Measurements from ENCODE around the gene BMP6.

DNA sequence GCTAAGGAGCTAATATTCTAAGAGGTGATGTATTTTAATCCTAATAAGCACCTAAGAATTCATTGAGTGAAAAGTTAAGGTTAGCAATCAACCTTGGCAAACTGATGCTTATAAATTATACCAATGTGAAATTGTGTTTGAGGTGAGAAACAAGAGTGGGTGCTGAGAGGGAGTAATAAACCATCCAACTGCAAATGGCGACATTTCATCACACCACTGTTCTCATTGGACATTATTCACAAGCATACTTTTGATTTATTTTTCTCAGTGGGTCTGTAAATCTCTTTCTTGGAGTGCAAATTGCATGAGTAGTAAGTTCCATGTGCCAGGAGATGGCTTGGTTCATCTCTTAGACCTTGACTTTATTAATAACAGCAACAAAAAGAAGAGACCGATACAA is 71.5 kb downstream of the BMP6 start:
- TF ChIP-seq, protein P1, sequence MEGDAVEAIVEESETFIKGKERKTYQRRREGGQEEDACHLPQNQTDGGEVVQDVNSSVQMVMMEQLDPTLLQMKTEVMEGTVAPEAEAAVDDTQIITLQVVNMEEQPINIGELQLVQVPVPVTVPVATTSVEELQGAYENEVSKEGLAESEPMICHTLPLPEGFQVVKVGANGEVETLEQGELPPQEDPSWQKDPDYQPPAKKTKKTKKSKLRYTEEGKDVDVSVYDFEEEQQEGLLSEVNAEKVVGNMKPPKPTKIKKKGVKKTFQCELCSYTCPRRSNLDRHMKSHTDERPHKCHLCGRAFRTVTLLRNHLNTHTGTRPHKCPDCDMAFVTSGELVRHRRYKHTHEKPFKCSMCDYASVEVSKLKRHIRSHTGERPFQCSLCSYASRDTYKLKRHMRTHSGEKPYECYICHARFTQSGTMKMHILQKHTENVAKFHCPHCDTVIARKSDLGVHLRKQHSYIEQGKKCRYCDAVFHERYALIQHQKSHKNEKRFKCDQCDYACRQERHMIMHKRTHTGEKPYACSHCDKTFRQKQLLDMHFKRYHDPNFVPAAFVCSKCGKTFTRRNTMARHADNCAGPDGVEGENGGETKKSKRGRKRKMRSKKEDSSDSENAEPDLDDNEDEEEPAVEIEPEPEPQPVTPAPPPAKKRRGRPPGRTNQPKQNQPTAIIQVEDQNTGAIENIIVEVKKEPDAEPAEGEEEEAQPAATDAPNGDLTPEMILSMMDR (conservative IDR thresholded peaks at IDR 0.05; ENCODE audit: low read depth, low read length) = no peak
- no peak for TF ChIP-seq EZH2 (IDR thresholded peaks at IDR 0.05; ENCODE audit: borderline replicate concordance, low read depth, low read length, poor library complexity, severe bottlenecking)
